Ovary (tissue), 3 donors: ENCODE results near the gene NUDT16L1.

Experiments
- POLR2A ChIP-seq: fragments of 450-650 bp; IDR thresholded peaks from one replicate; pipeline ENCODE4 v1.6.1; 2017; ENCODE audit warnings: antibody characterized with exemption, mild to moderate bottlenecking, moderate library complexity
- TF ChIP-seq, protein P1 (sequence below), 3 donors: fragments of 450-650 bp in 2 of 3; fragments of 200-600 bp in 1 of 3; IDR thresholded peaks; one replicate each; pipeline versions ENCODE4 v1.5.1 to v1.8.0; 2016 to 2022; ENCODE audit warnings: antibody characterized with exemption in 3 of 3, mild to moderate bottlenecking in 1 of 3
- donor health status: DM: no; HTN: no; CAD: no.

DNA sequence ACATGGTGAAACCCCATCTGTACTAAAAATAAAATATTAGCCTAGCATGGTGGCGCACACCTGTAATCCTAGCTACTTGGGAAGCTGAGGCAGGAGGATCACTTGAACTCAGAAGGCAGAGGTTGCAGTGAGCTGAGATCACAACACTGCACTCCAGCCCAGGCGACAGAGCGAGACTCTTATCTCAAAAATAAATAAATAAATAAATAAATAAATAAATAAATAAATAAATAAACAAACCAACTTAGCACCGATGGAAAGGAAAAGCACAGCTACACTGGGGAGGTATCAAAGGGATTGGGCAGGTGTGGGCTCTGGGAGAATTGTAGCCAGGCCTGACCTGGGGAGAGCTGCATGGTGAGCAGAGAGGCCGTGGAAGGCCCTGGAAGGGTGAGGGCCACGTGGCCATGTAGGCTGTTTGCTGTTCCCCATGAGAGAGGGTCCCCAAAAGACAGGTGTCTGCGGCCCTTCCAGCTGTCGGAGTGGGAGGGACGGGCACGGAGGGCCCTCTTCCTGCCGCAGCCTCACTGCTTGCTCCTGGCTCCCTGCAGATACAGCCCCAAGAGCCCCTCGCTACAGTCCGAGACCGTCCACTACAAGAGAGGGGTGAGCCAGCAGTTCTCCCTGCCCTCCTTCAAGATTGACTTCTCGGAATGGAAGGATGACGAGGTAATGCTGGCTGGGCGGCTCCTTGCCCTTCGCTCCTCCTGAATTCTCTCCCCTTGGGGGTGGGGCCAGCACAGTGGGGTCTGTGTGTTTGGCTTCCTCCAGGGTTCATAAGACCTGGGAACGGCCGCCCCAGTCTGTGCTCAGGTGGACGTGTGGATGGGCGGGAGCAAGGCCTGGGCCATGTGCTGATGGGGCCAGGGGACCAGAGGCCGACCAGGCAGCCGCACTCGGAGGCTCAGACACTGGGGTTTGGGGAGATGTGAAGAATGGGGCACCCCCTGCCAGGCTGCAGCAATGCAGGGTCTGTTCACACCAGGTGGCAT is 36.4 kb upstream of the NUDT16L1 start:
- TF ChIP-seq, protein P1, sequence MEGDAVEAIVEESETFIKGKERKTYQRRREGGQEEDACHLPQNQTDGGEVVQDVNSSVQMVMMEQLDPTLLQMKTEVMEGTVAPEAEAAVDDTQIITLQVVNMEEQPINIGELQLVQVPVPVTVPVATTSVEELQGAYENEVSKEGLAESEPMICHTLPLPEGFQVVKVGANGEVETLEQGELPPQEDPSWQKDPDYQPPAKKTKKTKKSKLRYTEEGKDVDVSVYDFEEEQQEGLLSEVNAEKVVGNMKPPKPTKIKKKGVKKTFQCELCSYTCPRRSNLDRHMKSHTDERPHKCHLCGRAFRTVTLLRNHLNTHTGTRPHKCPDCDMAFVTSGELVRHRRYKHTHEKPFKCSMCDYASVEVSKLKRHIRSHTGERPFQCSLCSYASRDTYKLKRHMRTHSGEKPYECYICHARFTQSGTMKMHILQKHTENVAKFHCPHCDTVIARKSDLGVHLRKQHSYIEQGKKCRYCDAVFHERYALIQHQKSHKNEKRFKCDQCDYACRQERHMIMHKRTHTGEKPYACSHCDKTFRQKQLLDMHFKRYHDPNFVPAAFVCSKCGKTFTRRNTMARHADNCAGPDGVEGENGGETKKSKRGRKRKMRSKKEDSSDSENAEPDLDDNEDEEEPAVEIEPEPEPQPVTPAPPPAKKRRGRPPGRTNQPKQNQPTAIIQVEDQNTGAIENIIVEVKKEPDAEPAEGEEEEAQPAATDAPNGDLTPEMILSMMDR (IDR thresholded peaks at IDR 0.05) = no peak
- TF ChIP-seq POLR2A = no peak
